Stomach smooth muscle (tissue), 2 donors: Measurements from ENCODE around the gene MSI2.

Source experiments
- H3K27ac ChIP-seq: one replicate; pipeline ENCODE4 v1.7.0; 2013; ENCODE audit warnings: mild to moderate bottlenecking, low read length, inconsistent platforms
- H3K27me3 ChIP-seq, 2 donors: one replicate each; pipeline ENCODE4 v1.7.0; 2013; ENCODE audit warnings: low read length in 2 of 2; ENCODE audit not compliant: insufficient read depth in 2 of 2, control insufficient read depth in 1 of 2
- H3K36me3 ChIP-seq, 2 donors: one replicate each; pipeline ENCODE4 v1.7.0; 2013; ENCODE audit warnings: low read length in 2 of 2; ENCODE audit not compliant: control insufficient read depth in 2 of 2, insufficient read depth in 2 of 2
- H3K4me1 ChIP-seq: one replicate; pipeline ENCODE4 v1.7.0; 2013; ENCODE audit warnings: low read length; ENCODE audit not compliant: control insufficient read depth, insufficient read depth
- H3K4me3 ChIP-seq, 2 donors: one replicate each; pipeline ENCODE4 v1.7.0; 2013; ENCODE audit warnings: low read length in 2 of 2
- H3K9ac ChIP-seq, 2 donors: one replicate each; pipeline ENCODE4 v1.7.0; 2013; ENCODE audit warnings: low read length in 2 of 2, mild to moderate bottlenecking in 1 of 2
- H3K9me3 ChIP-seq, 2 donors: one replicate each; pipeline ENCODE4 v1.7.0; 2013; ENCODE audit warnings: low read length in 2 of 2; ENCODE audit not compliant: control insufficient read depth in 2 of 2
- donor health status: healthy.
- donor health status: Pancreatic carcinoma.

Gene MSI2

GRCh38 chr17:57225127-57225526, 31.2 kb upstream of the MSI2 start:
- no peaks in the 10 kb centered on the region for H3K27me3 ChIP-seq

GRCh38 chr17:57226793-57227192, 29.5 kb upstream of the MSI2 start:
- no peaks in the 10 kb centered on the region for H3K27me3 ChIP-seq
- H3K27ac ChIP-seq, result no peak overlapping the region
- no peak overlapping the region for H3K4me3 ChIP-seq
- no peaks in the 10 kb centered on the region for H3K4me1 ChIP-seq
- H3K9ac ChIP-seq, result no peak overlapping the region
- no peaks in the 10 kb centered on the region for H3K36me3 ChIP-seq
- H3K9me3 ChIP-seq, result no peaks in the 10 kb centered on the region

More at GRCh38 chr17:57225127-57225526, 31.2 kb upstream of the MSI2 start:
- H3K9me3 ChIP-seq, result no peaks in the 10 kb centered on the region
- no peaks in the 10 kb centered on the region for H3K4me1 ChIP-seq
- no peak overlapping the region for H3K27ac ChIP-seq
- no peak overlapping the region for H3K4me3 ChIP-seq
- no peaks in the 10 kb centered on the region for H3K36me3 ChIP-seq
- H3K9ac ChIP-seq, result no peak overlapping the region

GRCh38 chr17:57228911-57229310, 27.4 kb upstream of the MSI2 start:
- no peak overlapping the region for H3K4me3 ChIP-seq
- H3K4me1 ChIP-seq, result no peaks in the 10 kb centered on the region
- no peak overlapping the region for H3K9ac ChIP-seq
- H3K36me3 ChIP-seq, result no peaks in the 10 kb centered on the region
- H3K9me3 ChIP-seq, result no peaks in the 10 kb centered on the region
- H3K27me3 ChIP-seq, result peaks cover 0 to 3% of the 10 kb centered on the region in 2 donors
- no peak overlapping the region for H3K27ac ChIP-seq

GRCh38 chr17:57234061-57234738, 22.1 kb upstream of the MSI2 start:
- Histone ChIP-seq H3K9ac (no peak overlapping the region), H3K27me3 (peaks cover 5 to 10% of the 10 kb centered on the region in 2 donors), H3K4me1 (no peaks in the 10 kb centered on the region), H3K9me3 (no peaks in the 10 kb centered on the region), H3K27ac (no peak overlapping the region), H3K36me3 (no peaks in the 10 kb centered on the region), H3K4me3 (no peak overlapping the region)

- Histone ChIP-seq H3K27ac (no peak overlapping the region), H3K27me3 (peaks cover 5 to 10% of the 10 kb centered on the region in 2 donors)
Measured at GRCh38 chr17:57234739-57235092, 21.6 kb upstream of the MSI2 start.

GRCh38 chr17:57235124-57235523, 21.2 kb upstream of the MSI2 start:
- no peak overlapping the region for H3K9ac ChIP-seq
- no peaks in the 10 kb centered on the region for H3K36me3 ChIP-seq
- no peak overlapping the region for H3K27ac ChIP-seq
- no peak overlapping the region for H3K4me3 ChIP-seq
- H3K9me3 ChIP-seq, result no peaks in the 10 kb centered on the region
- H3K4me1 ChIP-seq, result no peaks in the 10 kb centered on the region
- H3K27me3 ChIP-seq, result peaks cover 5 to 10% of the 10 kb centered on the region in 2 donors

More at GRCh38 chr17:57234739-57235092, 21.6 kb upstream of the MSI2 start:
- H3K4me1 ChIP-seq, result no peaks in the 10 kb centered on the region
- no peak overlapping the region for H3K4me3 ChIP-seq
- H3K9me3 ChIP-seq, result no peaks in the 10 kb centered on the region
- H3K9ac ChIP-seq, result no peak overlapping the region
- H3K36me3 ChIP-seq, result no peaks in the 10 kb centered on the region

GRCh38 chr17:57236686-57237299, 19.5 kb upstream of the MSI2 start:
- H3K4me3 ChIP-seq, result no peak overlapping the region
- H3K27me3 ChIP-seq, result peaks cover 5 to 10% of the 10 kb centered on the region in 2 donors
- no peak overlapping the region for H3K9ac ChIP-seq
- H3K36me3 ChIP-seq, result no peaks in the 10 kb centered on the region
- H3K27ac ChIP-seq, result no peak overlapping the region
- H3K4me1 ChIP-seq, result no peaks in the 10 kb centered on the region
- no peaks in the 10 kb centered on the region for H3K9me3 ChIP-seq

- no peak overlapping the region for H3K9ac ChIP-seq
- H3K27me3 ChIP-seq, result peaks cover 5 to 10% of the 10 kb centered on the region in 2 donors
- no peak overlapping the region for H3K4me3 ChIP-seq
Measured at GRCh38 chr17:57240648-57241047, 15.7 kb upstream of the MSI2 start.

GRCh38 chr17:57242148-57242547, 14.2 kb upstream of the MSI2 start:
- no peaks in the 10 kb centered on the region for H3K36me3 ChIP-seq
- H3K27me3 ChIP-seq, result peaks cover under 1 to 8% of the 10 kb centered on the region in 2 donors
- H3K4me3 ChIP-seq, result no peak overlapping the region
- peaks cover 3% of the 10 kb centered on the region for H3K4me1 ChIP-seq
- H3K27ac ChIP-seq, result no peak overlapping the region
- H3K9me3 ChIP-seq, result no peaks in the 10 kb centered on the region
- H3K9ac ChIP-seq, result no peak overlapping the region

More at GRCh38 chr17:57240648-57241047, 15.7 kb upstream of the MSI2 start:
- Histone ChIP-seq H3K27ac (no peak overlapping the region), H3K4me1 (peaks cover 3% of the 10 kb centered on the region), H3K9me3 (no peaks in the 10 kb centered on the region), H3K36me3 (no peaks in the 10 kb centered on the region)

GRCh38 chr17:57243171-57243622, 13.1 kb upstream of the MSI2 start:
- no peaks in the 10 kb centered on the region for H3K9me3 ChIP-seq
- H3K4me3 ChIP-seq, result no peak overlapping the region
- no peak overlapping the region for H3K9ac ChIP-seq
- H3K4me1 ChIP-seq, result peaks cover 3% of the 10 kb centered on the region
- H3K27me3 ChIP-seq, result peaks cover 0 to 3% of the 10 kb centered on the region in 2 donors
- no peak overlapping the region for H3K27ac ChIP-seq
- H3K36me3 ChIP-seq, result no peaks in the 10 kb centered on the region

GRCh38 chr17:57245786-57246185, 10.5 kb upstream of the MSI2 start:
- H3K36me3 ChIP-seq, result no peaks in the 10 kb centered on the region
- no peak overlapping the region for H3K27ac ChIP-seq
- H3K27me3 ChIP-seq, result peaks cover 0 to 3% of the 10 kb centered on the region in 2 donors
- H3K9ac ChIP-seq, result no peak overlapping the region
- H3K9me3 ChIP-seq, result no peaks in the 10 kb centered on the region
- H3K4me1 ChIP-seq, result peaks cover 3% of the 10 kb centered on the region
- no peak overlapping the region for H3K4me3 ChIP-seq
